ENCODE results near the gene DNAH11. TPM values are rescaled to one million over a fixed set of nuclear protein-coding genes. Genes with fewer than 3 reads are reported as not detected.

DNAH11 gene
- polyA plus RNA-seq, 1 experiment: 0.59 TPM

DNA sequence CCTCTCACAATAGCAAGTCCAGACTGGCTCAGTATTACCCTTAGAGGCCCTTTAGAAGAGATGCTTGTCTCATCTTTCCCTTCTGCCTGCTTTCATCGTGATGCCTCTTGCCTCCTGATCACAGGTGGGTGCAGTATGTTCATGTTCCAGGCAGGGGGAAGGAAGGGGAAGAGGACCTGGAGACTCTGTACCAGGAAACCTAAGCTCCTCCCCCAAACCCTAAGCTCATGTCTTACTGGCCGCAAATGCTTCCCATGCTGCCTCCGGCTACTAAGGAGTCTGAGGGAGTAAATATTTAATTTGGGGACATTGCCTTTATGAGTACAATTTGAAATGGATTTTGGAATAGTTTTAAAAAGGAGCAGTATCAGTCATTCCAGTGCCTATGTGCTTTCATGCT, 210.2 kb downstream of the DNAH11 start:
- no peak for DNase-seq (ENCODE audit: low read depth)
- Histone ChIP-seq H3K27me3 (ENCODE audit: control insufficient read depth, insufficient read depth, low read length) (no peaks in the 10 kb centered on the region), H3K36me3 (ENCODE audit: control insufficient read depth, insufficient read depth, low read length) (no peaks in the 10 kb centered on the region), H3K4me3 (ENCODE audit: low read depth, low read length) (no peak overlapping the region)
- ChIA-PET POLR2A (no interaction called here), CTCF (interaction anchor here (0.6 kb wide), 1 partner anchor 34 kb away, joined by 3 read pairs; no protein-coding TSS in a partner anchor)
- TF ChIP-seq, protein P1, sequence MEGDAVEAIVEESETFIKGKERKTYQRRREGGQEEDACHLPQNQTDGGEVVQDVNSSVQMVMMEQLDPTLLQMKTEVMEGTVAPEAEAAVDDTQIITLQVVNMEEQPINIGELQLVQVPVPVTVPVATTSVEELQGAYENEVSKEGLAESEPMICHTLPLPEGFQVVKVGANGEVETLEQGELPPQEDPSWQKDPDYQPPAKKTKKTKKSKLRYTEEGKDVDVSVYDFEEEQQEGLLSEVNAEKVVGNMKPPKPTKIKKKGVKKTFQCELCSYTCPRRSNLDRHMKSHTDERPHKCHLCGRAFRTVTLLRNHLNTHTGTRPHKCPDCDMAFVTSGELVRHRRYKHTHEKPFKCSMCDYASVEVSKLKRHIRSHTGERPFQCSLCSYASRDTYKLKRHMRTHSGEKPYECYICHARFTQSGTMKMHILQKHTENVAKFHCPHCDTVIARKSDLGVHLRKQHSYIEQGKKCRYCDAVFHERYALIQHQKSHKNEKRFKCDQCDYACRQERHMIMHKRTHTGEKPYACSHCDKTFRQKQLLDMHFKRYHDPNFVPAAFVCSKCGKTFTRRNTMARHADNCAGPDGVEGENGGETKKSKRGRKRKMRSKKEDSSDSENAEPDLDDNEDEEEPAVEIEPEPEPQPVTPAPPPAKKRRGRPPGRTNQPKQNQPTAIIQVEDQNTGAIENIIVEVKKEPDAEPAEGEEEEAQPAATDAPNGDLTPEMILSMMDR (IDR thresholded peaks at IDR 0.05; ENCODE audit: insufficient read depth, low read depth, low read length): no peak

DNA sequence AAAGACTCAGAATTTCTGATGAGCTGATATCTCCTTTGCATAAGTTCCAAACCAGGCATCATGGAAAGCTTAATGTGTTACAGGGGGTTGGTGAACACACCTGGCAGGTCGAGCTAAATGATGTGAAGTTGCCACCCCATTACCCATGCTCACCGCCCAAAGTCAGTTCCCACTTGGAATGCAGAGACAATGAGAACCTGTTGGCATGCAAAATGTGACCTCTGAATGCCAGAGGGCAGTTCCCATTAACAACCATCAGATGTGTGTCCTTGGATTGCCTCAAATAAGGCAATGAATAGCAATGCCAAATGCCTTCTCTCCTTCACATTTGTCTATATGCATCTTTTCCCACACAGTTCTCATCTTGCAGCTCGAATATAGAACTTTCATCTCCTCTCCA, 212.1 kb downstream of the DNAH11 start:
- no peaks in the 10 kb centered on the region for H3K36me3 ChIP-seq (ENCODE audit: control insufficient read depth, insufficient read depth, low read length)
- no peak for DNase-seq (ENCODE audit: low read depth)
- POLR2A ChIA-PET: no interaction called here
- CTCF ChIA-PET: no interaction called here
- H3K4me3 ChIP-seq (ENCODE audit: low read depth, low read length): no peak overlapping the region
- TF ChIP-seq, protein P1 (IDR thresholded peaks at IDR 0.05; ENCODE audit: insufficient read depth, low read depth, low read length): no peak
- no peaks in the 10 kb centered on the region for H3K27me3 ChIP-seq (ENCODE audit: control insufficient read depth, insufficient read depth, low read length)

DNA sequence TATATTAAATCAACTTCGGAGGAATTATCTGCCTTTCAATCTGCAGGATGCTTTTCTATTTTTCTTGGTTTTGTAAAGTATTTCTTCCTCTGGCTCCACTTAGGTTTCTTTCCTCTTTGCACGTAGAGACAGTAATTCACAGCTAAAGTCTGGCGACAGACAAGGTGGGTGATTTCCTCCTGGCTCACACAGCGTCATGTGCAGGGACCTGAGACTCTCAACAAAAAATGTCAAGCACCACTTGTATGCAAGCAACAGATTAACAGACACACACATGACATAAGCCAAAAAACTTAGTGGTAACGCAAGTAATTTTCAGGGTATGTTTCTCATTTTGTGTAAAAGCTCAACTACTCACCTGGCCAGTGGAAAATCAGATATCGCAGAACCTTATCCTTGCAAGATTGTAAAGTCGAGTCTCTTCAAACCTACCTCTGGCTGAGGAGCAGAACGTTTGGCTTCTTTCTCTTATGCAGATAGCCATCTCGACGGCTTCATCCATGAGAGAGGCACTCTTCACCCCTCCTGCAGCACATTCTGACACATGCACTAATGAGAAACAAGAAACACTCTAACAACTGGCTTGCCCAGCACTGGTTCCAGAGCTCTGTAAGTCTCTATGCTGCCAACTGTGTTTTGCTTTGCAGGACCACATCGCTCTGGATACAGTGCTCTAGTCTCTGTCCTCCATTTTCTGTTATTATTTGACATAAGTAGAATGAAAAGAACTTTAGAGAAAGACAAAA, 214.9 kb downstream of the DNAH11 start:
- ChIA-PET CTCF (interaction anchor here (0.9 kb wide), 1 partner anchor 960 kb away, joined by 4 read pairs; no protein-coding TSS in a partner anchor), POLR2A (no interaction called here)
- TF ChIP-seq, protein P1 (IDR thresholded peaks at IDR 0.05; ENCODE audit: insufficient read depth, low read depth, low read length): no peak

DNA sequence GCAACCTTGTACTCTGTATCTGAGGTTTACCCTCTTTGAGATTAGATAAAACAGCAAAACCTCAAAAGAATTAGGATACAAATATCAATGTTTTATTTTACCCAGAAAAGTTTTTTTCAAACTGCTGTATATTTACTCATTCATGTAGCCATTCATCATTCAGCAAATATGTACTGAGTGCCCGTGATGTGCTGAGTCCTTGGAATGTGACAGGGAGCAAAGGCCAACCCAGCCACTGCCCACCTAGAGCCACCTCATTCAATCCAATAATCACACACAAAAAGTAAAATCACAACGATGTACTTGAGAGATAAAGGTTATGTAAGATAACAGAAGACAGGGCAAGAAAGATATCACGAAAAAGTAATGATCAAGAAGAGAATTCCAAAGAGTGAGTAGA, 215.4 kb downstream of the DNAH11 start:
- no peak overlapping the region for H3K4me3 ChIP-seq (ENCODE audit: low read depth, low read length)
- POLR2A ChIA-PET: no interaction called here
- no peaks in the 10 kb centered on the region for H3K36me3 ChIP-seq (ENCODE audit: control insufficient read depth, insufficient read depth, low read length)
- no peaks in the 10 kb centered on the region for H3K27me3 ChIP-seq (ENCODE audit: control insufficient read depth, insufficient read depth, low read length)
- TF ChIP-seq, protein P1 (IDR thresholded peaks at IDR 0.05; ENCODE audit: insufficient read depth, low read depth, low read length): no peak
- CTCF ChIA-PET: no interaction called here
- DNase-seq (ENCODE audit: low read depth): no peak

More for the DNA sequence above, 214.9 kb downstream of the DNAH11 start:
- H3K4me3 ChIP-seq (ENCODE audit: low read depth, low read length): no peak overlapping the region
- no peak for DNase-seq (ENCODE audit: low read depth)
- no peaks in the 10 kb centered on the region for H3K27me3 ChIP-seq (ENCODE audit: control insufficient read depth, insufficient read depth, low read length)
- no peaks in the 10 kb centered on the region for H3K36me3 ChIP-seq (ENCODE audit: control insufficient read depth, insufficient read depth, low read length)

DNA sequence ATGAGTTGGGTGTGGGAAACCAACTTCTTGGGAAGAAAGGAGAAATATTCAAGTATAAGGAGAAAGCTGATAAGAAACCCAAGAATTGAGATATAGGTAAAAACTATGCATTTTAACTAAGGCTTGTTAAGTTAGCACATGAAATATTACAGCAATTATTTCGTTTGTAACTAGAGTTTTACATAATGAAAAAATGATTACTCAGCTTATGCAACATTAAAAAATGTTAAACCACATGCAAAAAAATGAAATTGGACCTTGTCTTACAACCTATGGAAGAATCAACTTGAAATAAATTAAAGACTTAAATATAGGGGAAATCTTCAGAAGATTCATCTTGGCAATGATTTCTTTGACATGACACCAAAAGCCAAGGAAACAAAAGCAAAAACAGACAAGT, 219.6 kb downstream of the DNAH11 start:
- Histone ChIP-seq H3K27me3 (ENCODE audit: control insufficient read depth, insufficient read depth, low read length) (peaks cover 3% of the 10 kb centered on the region; the same call in 1 of the 2 replicates), H3K36me3 (ENCODE audit: control insufficient read depth, insufficient read depth, low read length) (no peaks in the 10 kb centered on the region), H3K4me3 (ENCODE audit: low read depth, low read length) (no peak overlapping the region)
- TF ChIP-seq, protein P1 (IDR thresholded peaks at IDR 0.05; ENCODE audit: insufficient read depth, low read depth, low read length): no peak
- DNase-seq (ENCODE audit: low read depth): no peak
- ChIA-PET CTCF (no interaction called here), POLR2A (no interaction called here)
